Activated T-cell treated with anti-CD3 and anti-CD28 coated beads for 24 hours (primary cell): ENCODE results near the gene SEZ6L.

Experiments used
- DNase-seq: peaks from one replicate; pipeline ENCODE4 v3.0.0-alpha.2; 2020; ENCODE audit warnings: low read depth

The SEZ6L gene

DNA sequence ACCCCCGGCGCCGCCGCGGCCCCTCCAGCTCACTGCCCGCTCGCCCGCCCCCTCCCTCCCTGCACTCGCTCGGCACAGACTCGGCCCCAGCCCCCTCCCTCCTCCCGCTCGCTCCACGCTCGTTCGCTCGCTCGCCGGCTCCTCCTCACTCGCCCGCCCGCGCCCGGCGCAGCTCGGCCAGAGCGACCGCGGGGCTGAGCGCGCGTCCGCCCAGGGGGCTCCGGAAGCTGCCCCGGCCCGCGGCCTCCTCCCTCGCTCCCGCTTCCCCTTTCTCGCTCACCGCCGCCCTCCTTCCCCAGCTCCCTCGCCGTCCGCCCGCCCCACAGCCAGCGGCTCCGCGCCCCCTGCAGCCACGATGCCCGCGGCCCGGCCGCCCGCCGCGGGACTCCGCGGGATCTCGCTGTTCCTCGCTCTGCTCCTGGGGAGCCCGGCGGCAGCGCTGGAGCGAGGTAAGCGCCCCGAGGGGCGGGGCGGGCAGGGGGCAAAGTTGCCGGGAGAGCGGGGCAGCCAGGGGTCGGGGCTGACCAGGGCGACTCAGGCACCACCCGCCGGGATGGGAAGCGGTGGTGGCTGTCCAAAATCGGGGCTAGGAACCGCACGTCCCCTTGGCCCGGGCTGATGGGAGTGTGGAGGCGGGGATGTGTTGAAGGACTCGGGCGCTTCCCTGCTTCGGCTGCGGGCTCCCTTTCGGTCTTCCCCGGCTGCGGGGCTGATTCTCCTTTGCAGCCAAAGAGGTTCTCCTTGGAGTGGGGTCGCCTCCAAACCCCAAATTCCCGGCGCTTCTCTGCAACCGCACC is at the start of gene SEZ6L:
Gene SEZ6L, plus strand, starts transcription at position 148 of the 797 bp plus-strand sequence. Its CDS starts 208 bp downstream, at position 356.
- DNase-seq: no peak

GRCh38 chr22:26122920-26123468 is 46.3 kb upstream of the SEZ6L start:
- DNase-seq: no peak

DNA sequence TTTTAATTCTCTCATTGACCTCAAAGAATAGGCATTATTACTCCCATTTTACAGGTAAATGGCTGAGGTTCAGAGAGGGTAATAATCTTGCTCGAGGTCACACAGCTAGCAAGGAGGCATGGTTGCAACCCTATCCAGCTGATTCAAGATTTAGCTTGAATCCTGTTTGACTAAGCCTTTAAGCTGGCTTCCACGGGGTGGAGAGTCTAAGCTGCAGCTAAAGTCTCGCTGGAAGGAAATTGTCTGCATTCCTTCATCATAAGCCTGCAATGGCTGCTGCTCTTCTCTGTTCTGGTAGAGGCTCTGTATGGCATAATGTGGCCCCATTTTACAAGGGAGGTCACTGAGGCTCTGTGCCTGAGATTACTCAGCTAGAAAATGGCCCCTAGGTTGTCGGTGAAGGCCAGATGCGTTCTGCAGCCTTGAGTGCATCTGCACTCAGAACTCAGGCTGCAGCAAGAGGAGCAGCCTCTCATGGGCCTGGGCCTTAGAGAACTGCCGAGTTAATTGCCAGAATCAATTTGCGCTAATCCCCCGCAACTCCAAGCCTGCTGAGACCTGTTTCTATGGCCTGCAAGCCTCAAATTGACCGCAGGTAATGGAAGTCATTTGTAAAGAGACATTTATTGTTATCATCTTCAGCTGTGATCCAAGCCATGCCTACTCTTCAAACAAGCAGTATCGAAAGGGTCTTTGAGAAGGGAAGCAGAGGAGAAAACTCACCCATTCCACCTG is 44.1 kb upstream of the SEZ6L start:
- DNase-seq: no peak

- no peak for DNase-seq
These were observed 42.1 kb upstream of the SEZ6L start for GRCh38 chr22:26127126-26127525.

DNA sequence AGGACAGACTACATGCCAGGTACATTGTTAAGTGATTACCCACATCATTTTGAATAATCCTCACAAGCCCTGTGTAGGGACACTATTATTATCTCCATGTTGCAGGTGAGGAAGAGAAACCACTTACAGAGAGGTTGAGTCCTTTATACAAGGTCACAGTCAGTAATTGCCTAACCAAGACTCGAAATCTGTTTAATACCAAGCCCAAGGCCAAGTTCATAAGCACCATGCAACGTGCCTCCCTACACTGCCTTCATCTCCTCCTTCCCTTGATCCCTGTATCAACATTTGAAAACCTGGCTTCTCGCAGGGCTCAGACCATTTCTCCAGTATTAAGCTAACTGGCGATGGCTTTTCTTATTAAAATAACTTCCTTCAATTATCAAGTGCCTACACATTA is 41.7 kb upstream of the SEZ6L start:
- no peak for DNase-seq

DNA sequence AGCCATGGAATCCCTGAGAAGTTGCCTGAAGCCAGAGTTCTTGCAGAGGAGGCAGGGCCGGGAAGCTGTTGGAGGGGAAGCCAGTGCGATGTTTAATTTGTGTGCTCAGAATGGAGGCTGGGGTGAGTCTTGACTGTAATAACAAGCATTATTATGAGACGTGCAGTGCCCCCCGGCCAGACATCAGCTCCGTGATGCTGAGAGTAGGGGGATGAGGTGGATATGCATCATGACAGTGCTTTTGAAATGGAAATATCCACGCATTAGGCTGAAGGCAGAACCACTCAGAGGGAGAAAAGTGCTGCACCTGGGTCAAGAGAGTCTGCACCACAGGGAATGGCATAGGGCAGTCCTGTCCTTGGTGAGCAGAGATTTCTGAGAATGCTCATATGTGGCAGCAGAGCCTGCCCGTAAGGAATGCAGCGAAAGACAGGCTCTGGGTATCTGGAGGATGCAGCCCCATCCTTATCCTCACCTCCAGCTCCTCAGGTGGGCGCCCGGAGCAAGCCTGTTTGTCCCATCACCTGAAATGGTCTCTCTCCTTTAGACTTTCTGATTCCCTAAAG is 37.6 kb upstream of the SEZ6L start:
- no peak for DNase-seq

DNA sequence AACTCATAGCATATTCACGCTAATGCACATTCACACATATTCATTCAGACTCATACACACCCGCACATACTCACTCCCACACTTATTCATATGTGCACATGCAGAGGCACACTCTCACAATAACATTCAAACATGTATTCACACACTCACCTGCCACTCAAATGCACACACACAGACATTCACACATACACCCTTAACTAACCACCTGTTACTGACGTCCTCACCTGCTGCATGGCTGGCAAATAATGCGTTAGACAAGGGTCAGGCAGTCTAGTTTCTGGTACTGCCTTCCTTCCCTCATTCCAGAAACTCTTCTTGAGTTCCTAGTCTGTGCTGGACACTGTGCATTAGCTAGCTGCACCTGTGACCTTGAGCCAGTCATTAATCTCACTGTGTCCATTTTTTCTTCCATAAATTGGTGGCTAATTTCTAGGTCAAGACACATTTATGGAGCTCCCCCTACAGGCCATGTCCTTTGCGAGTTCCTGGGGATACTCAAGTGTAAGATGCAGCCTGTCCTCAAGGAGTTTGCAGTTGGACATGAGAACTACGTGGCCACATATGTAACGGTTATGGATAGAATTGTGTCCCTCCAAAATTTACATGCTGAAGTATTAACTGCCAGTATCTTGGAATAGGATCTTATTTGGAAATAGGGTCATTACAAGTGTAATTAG is 34.5 kb upstream of the SEZ6L start:
- DNase-seq: no peak

DNA sequence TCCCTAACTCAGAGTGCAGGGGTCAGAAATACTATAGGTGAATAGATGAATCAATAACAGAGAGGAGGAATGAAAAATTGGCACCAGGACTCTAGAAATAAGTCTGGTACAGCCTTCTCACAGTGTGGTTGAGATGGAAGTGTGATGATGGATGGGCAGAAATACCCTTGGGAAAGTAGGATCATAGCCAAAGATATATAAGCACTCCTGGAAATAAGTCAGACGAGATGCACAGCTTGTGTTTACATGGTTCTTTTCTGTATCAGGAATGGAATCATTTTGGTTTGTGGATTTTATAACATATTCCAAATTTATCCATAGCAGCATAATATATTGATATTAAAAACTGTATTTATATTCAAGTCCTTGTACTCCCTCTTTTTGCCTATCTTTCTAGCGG is 33.5 kb upstream of the SEZ6L start:
- DNase-seq: no peak

DNA sequence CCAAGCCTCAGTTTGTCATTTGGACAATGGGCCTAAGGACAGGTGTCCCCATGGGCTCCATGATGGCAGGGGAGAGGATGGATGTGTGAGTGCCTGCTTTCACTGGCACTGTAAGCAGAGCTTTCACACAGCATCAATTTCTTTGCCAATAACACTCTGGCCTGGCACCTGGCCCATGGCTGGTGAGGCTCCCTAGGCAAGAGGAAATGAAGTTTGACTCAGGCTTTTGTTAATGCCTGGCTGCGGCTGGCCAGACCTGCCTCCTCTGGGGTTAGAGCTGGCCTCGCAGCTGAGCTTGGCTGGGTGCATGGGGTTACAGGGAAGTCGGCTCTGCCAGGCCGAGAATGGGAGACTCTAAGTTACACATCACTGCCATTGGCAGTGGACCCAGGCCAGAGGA is 30.0 kb upstream of the SEZ6L start:
- no peak for DNase-seq

GRCh38 chr22:26141831-26142230 is 27.4 kb upstream of the SEZ6L start:
- no peak for DNase-seq

DNA sequence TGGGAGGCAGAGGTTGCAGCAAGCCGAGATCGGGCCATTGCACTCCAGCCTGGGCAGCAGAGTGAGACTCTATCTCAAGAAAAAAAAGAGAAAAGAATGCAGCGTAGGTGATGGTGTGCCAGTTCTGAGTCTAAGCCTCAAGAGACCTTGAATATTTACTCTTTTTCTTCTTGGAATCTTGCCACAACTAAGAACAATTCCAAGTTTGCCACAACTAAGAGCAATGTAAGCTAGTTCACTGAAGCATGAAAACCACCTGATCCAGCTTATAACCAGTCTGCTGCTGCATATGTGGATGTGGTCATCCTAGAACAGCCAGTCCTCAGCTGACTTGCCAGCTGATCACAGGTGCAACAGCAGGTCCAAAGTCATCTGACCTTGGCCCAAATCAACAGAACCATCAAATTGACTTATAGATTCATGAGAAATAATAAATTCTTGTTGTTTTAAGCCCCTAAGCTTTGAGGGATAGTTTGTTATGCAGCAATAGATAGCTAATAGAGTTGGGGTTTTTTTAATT is 25.4 kb upstream of the SEZ6L start:
- no peak for DNase-seq

DNA sequence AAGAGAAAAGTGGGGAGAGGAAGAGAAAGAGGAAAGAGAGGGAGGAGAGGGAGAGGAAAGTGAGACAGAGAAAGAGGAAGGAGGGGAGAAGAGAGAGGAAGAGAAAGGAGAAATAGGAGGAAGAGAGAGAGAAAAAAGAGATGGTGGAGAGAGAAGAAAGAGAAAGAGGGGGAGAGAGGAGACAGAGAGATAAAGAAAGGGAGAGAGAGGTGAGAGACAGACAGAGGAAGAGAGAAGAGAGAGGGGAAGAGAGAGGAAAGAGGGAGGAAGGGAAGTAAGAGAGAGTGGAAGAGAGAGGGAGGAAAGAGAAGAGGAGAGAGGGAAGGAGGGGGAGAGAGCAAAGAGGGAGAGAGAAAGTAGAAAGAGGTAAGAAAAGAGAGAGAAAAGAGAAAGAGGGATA is 9.4 kb upstream of the SEZ6L start:
- DNase-seq: no peak

- no peak for DNase-seq
These were observed 7.5 kb upstream of the SEZ6L start for GRCh38 chr22:26161746-26162145.

GRCh38 chr22:26162926-26163325 is 6.3 kb upstream of the SEZ6L start:
- DNase-seq: no peak

DNA sequence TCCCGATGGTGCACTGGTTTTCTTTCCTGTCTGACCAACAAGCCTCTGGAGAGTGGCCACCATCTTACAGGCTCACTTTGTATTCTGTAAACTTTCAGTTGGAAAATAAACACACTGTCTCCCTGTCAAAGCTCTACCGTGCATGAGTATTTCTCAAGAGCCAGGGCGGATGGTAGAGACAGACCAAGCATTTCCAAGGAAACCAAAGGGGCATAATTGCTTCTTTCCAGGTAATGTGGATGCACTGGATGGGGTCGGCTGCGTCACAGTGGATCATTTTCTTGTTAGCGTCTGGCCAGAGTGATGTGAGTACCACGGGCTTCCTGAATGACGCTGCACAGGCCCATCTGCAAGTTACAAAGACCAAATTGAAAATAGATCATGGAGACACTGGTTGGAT is 5.1 kb upstream of the SEZ6L start:
- DNase-seq: no peak

GRCh38 chr22:26168330-26168851 is 871 bp upstream of the SEZ6L start:
- no peak for DNase-seq

GRCh38 chr22:26168939-26169314 is 335 bp upstream of the SEZ6L start:
- no peak for DNase-seq

GRCh38 chr22:26170112-26170492 is 840 bp downstream of the SEZ6L start:
- no peak for DNase-seq

GRCh38 chr22:26170795-26171580 is 1.7 kb downstream of the SEZ6L start:
- DNase-seq: no peak

- DNase-seq: peak; percentile 2
These were observed 3.2 kb downstream of the SEZ6L start for GRCh38 chr22:26172389-26172990.

GRCh38 chr22:26174280-26174679 is 5.0 kb downstream of the SEZ6L start:
- DNase-seq: no peak
